CD14-positive monocyte (primary cell): ENCODE data around the gene CRBN. TPM values are rescaled to one million over a fixed set of nuclear protein-coding genes. Genes with fewer than 3 reads are reported as not detected.

Experiments used
- DNase-seq, 3 donors: peaks; one replicate each; pipeline ENCODE4 v3.0.0-alpha.2; 2011 to 2022
- H2AFZ ChIP-seq: 2 replicates; pipeline ENCODE4 v1.6.0; 2012; ENCODE audit warnings: mild to moderate bottlenecking, low read depth, low read length, inconsistent platforms; ENCODE audit not compliant: insufficient read depth, poor library complexity, severe bottlenecking
- H3K27ac ChIP-seq, 2 donors: 1 replicate in 1 of 2; 2 replicates in 1 of 2; pipeline ENCODE4 v1.5.1; 2012 to 2013; ENCODE audit warnings: low read length in 2 of 2, control low read depth in 1 of 2, inconsistent platforms in 1 of 2, low read depth in 1 of 2, mild to moderate bottlenecking in 1 of 2
- H3K27me3 ChIP-seq, 2 donors: one replicate each; pipeline versions ENCODE4 v1.6.0 to v1.6.1; 2011 to 2013; ENCODE audit warnings: low read length in 2 of 2; ENCODE audit not compliant: control insufficient read depth in 2 of 2, insufficient read depth in 2 of 2
- H3K36me3 ChIP-seq, 2 donors: replicated peaks in 1 of 2; 1 replicate in 1 of 2; 2 replicates in 1 of 2; pipeline versions ENCODE4 v1.5.1 to v1.6.1; 2012 to 2013; ENCODE audit warnings: low read length in 2 of 2, control low read depth in 1 of 2, inconsistent platforms in 1 of 2, mild to moderate bottlenecking in 1 of 2; ENCODE audit not compliant: insufficient read depth in 2 of 2, control insufficient read depth in 1 of 2
- H3K4me1 ChIP-seq, 2 donors: 1 replicate in 1 of 2; 2 replicates in 1 of 2; pipeline versions ENCODE4 v1.5.1 to v1.6.1; 2012 to 2013; ENCODE audit warnings: low read length in 2 of 2, control low read depth in 1 of 2, inconsistent platforms in 1 of 2, mild to moderate bottlenecking in 1 of 2, moderate library complexity in 1 of 2; ENCODE audit not compliant: insufficient read depth in 2 of 2, control insufficient read depth in 1 of 2
- H3K4me2 ChIP-seq: replicated peaks from 2 replicates; pipeline ENCODE3; 2012; ENCODE audit warnings: low read length, moderate library complexity, mild to moderate bottlenecking; ENCODE audit not compliant: poor library complexity, severe bottlenecking; ENCODE audit errors: extremely low read depth
- H3K4me3 ChIP-seq, 3 experiments: fragments of 200-600 bp in 1 of 3; sonication (generic) in 1 of 3; replicated peaks in 1 of 3; 1 replicate in 2 of 3; 2 replicates in 1 of 3; pipeline ENCODE4 v1.5.1; 2011 to 2013; ENCODE audit warnings: low read length in 3 of 3, mild to moderate bottlenecking in 3 of 3, control low read depth in 2 of 3, low read depth in 2 of 3, inconsistent platforms in 1 of 3, moderate library complexity in 1 of 3
- H3K79me2 ChIP-seq: 2 replicates; pipeline ENCODE4 v1.6.0; 2012; ENCODE audit warnings: mild to moderate bottlenecking, control low read depth, inconsistent platforms, low read length, moderate library complexity; ENCODE audit not compliant: insufficient read depth
- H3K9ac ChIP-seq: 2 replicates; pipeline ENCODE4 v1.6.0; 2017; ENCODE audit warnings: low read length, mild to moderate bottlenecking; ENCODE audit not compliant: insufficient read depth, poor library complexity, severe bottlenecking
- H3K9me3 ChIP-seq, 2 donors: replicated peaks in 1 of 2; 1 replicate in 1 of 2; 2 replicates in 1 of 2; pipeline versions ENCODE4 v1.5.1 to v1.6.1; 2012 to 2013; ENCODE audit warnings: low read length in 2 of 2, control low read depth in 1 of 2; ENCODE audit not compliant: control insufficient read depth in 1 of 2, insufficient read depth in 1 of 2
- H4K20me1 ChIP-seq: 2 replicates; pipeline ENCODE4 v1.6.0; 2012; ENCODE audit warnings: mild to moderate bottlenecking, low read length, control low read depth, moderate library complexity; ENCODE audit not compliant: insufficient read depth
- H3K27ac Mint-ChIP-seq, 7 donors: one replicate each; pipeline ENCODE4 v1.8.0; 2020; ENCODE audit warnings: mild to moderate bottlenecking in 7 of 7, mixed read lengths in 7 of 7, moderate library complexity in 6 of 7, inconsistent platforms in 2 of 7
- H3K27me3 Mint-ChIP-seq, 3 donors: one replicate each; pipeline ENCODE4 v1.8.0; 2021 to 2022; ENCODE audit warnings: low read depth in 3 of 3, mild to moderate bottlenecking in 3 of 3, mixed read lengths in 3 of 3, moderate library complexity in 3 of 3, inconsistent platforms in 1 of 3
- H3K36me3 Mint-ChIP-seq, 2 donors: one replicate each; pipeline ENCODE4 v1.8.0; 2020; ENCODE audit warnings: mixed read lengths in 2 of 2, inconsistent platforms in 1 of 2, mild to moderate bottlenecking in 1 of 2
- H3K4me1 Mint-ChIP-seq: one replicate; pipeline ENCODE4 v1.8.0; 2020; ENCODE audit warnings: mild to moderate bottlenecking, mixed read lengths
- H3K4me3 Mint-ChIP-seq, 2 donors: one replicate each; pipeline ENCODE4 v1.8.0; 2020; ENCODE audit warnings: mild to moderate bottlenecking in 2 of 2, mixed read lengths in 2 of 2, moderate library complexity in 1 of 2
- H3K9me3 Mint-ChIP-seq, 7 donors: one replicate each; pipeline ENCODE4 v1.8.0; 2020 to 2022; ENCODE audit warnings: mixed read lengths in 7 of 7, mild to moderate bottlenecking in 6 of 7, moderate library complexity in 6 of 7, inconsistent platforms in 2 of 7
- CTCF ChIP-seq: fragments of 200-600 bp; IDR thresholded peaks from one replicate; pipeline ENCODE4 v1.8.0; 2022; ENCODE audit warnings: antibody characterized with exemption, mild to moderate bottlenecking
- WGBS: methylation state at CpG from one replicate; pipeline ENCODE4 v1.1.5; 2013; ENCODE audit warnings: missing lambda C conversion rate; ENCODE audit not compliant: insufficient coverage; 5-methylcytosine and 5-hydroxymethylcytosine counted together
- intact Hi-C, 2 donors: fragments of 100-400 bp; cut with micrococcal nuclease; formaldehyde crosslinking; loops; one replicate each; pipeline versions ENCODE4 v1.15.0 to v1.15.1; 2023
- polyA plus RNA-seq, 3 donors: library from polyadenylated mRNA; depleted of rRNA in 1 of 3; unstranded in 2 of 3; stranded (reverse) in 1 of 3; fragments of 300-500 nt in 2 of 3; fragments of >200 nt in 1 of 3; fragmentation: Illumina TruSeq in 2 of 3; gene quantifications; 1 replicate in 2 of 3; 2 replicates in 1 of 3; pipeline ENCODE4 v1.2.3, GENCODE V29; 2012 to 2021

The CRBN gene
- polyA plus RNA-seq, 3 donors: 53.1 to 98.3 (median 96.1) TPM

GRCh38 chr3:3209057-3209456 is 29.6 kb upstream of the CRBN start:
- Histone ChIP-seq H3K9me3 (no peaks in the 10 kb centered on the region), H2AFZ (no peak overlapping the region), H3K9ac (no peak overlapping the region), H3K27ac (no peak overlapping the region), H3K4me3 (no peak overlapping the region), H3K79me2 (no peaks in the 10 kb centered on the region), H3K4me2 (no peak overlapping the region), H4K20me1 (no peaks in the 10 kb centered on the region), H3K4me1 (no peaks in the 10 kb centered on the region), H3K27me3 (no peaks in the 10 kb centered on the region), H3K36me3 (no peaks in the 10 kb centered on the region)
- no peak for DNase-seq
- H3K27me3 Mint-ChIP-seq: no peaks in the 10 kb centered on the region
- peaks cover 0 to 3% (median 0%) of the 10 kb centered on the region in 7 donors for H3K9me3 Mint-ChIP-seq
- no peaks in the 10 kb centered on the region for H3K36me3 Mint-ChIP-seq
- TF ChIP-seq CTCF: no peak
- H3K4me3 Mint-ChIP-seq: no peak overlapping the region
- WGBS: no CpG with 5 or more reads among the region's 1 CpG
- no peak overlapping the region for H3K27ac Mint-ChIP-seq
- no peaks in the 10 kb centered on the region for H3K4me1 Mint-ChIP-seq
- intact Hi-C loops: loop anchor here in 1 of 2 donors (10.0 kb wide), 1 partner anchor 796 kb away; no protein-coding TSS in a partner anchor

- no peak overlapping the region for H3K9ac ChIP-seq
- no peak overlapping the region for H2AFZ ChIP-seq
- Mint-ChIP-seq H3K4me1 (no peaks in the 10 kb centered on the region), H3K27me3 (no peaks in the 10 kb centered on the region), H3K9me3 (no peaks in the 10 kb centered on the region), H3K4me3 (no peak overlapping the region), H3K36me3 (no peaks in the 10 kb centered on the region), H3K27ac (no peak overlapping the region)
- intact Hi-C loops: loop anchor here (5.0 to 10.0 kb wide), 2 partner anchors 803 to 1091 kb away; no protein-coding TSS in a partner anchor
- no peak overlapping the region for H3K4me3 ChIP-seq
- no peaks in the 10 kb centered on the region for H3K79me2 ChIP-seq
- H3K9me3 ChIP-seq: no peaks in the 10 kb centered on the region
- no peak for DNase-seq
- no peaks in the 10 kb centered on the region for H3K4me1 ChIP-seq
- no peaks in the 10 kb centered on the region for H3K27me3 ChIP-seq
- no peak for TF ChIP-seq CTCF
- no peak overlapping the region for H3K27ac ChIP-seq
- H3K4me2 ChIP-seq: no peak overlapping the region
- 91% methylated on average over 2 of the region's 3 CpGs for WGBS
- no peaks in the 10 kb centered on the region for H4K20me1 ChIP-seq
- H3K36me3 ChIP-seq: no peaks in the 10 kb centered on the region
Measured at GRCh38 chr3:3201611-3202010, 22.1 kb upstream of the CRBN start.
